ENCODE results near the gene HPD.

GRCh38 chr12:121816925-121817647, 41.6 kb downstream of the HPD start:
- TF ChIP-seq CTCF (IDR thresholded peaks at IDR 0.05) (no peak), POLR2AphosphoS5 (IDR thresholded peaks at IDR 0.05) (no peak), POLR2A (IDR thresholded peaks at IDR 0.05) (no peak), EP300 (IDR thresholded peaks at IDR 0.05) (no peak)
